Endothelial cell (in vitro differentiated cells): ENCODE results near the gene YJEFN3. TPM values are rescaled to one million over a fixed set of nuclear protein-coding genes. Genes with fewer than 3 reads are reported as not detected.
A peak's percentile ranks its signal among the peaks of the same experiment; 100 is the strongest.

Experiments used
- DNase-seq: peaks from one replicate; pipeline ENCODE4 v3.0.0; 2021; ENCODE audit warnings: low spot score
- H3K27ac Mint-ChIP-seq: one replicate; pipeline ENCODE4 v1.8.0; 2021; ENCODE audit warnings: mixed read lengths, inconsistent platforms; ENCODE audit not compliant: unreplicated experiment
- H3K27me3 Mint-ChIP-seq: one replicate; pipeline ENCODE4 v1.8.0; 2021; ENCODE audit warnings: mild to moderate bottlenecking, moderate library complexity, mixed read lengths, inconsistent platforms; ENCODE audit not compliant: unreplicated experiment
- H3K36me3 Mint-ChIP-seq: one replicate; pipeline ENCODE4 v1.8.0; 2021; ENCODE audit warnings: mild to moderate bottlenecking, low read depth, mixed read lengths, inconsistent platforms; ENCODE audit not compliant: unreplicated experiment
- H3K4me1 Mint-ChIP-seq: one replicate; pipeline ENCODE4 v1.8.0; 2021; ENCODE audit warnings: mild to moderate bottlenecking, mixed read lengths, inconsistent platforms; ENCODE audit not compliant: unreplicated experiment
- H3K4me3 Mint-ChIP-seq: one replicate; pipeline ENCODE4 v1.8.0; 2021; ENCODE audit warnings: mild to moderate bottlenecking, mixed read lengths, inconsistent platforms; ENCODE audit not compliant: unreplicated experiment
- H3K9me3 Mint-ChIP-seq: one replicate; pipeline ENCODE4 v1.8.0; 2021; ENCODE audit warnings: mixed read lengths, inconsistent platforms; ENCODE audit not compliant: unreplicated experiment
- total RNA-seq: library from RNA; stranded (reverse); fragmentation: NEBNext Ultra II Directional; extraction: Animal tissue kit (Norgen Biotek cat#: 25700); gene quantifications from one replicate; pipeline ENCODE4 v1.2.1, GENCODE V29; 2021; ENCODE audit not compliant: unreplicated experiment
- TF ChIP-seq, protein P1 (sequence below): fragments of 200-600 bp; sonication (generic); IDR thresholded peaks from one replicate; pipeline ENCODE4 v1.5.0; 2021; ENCODE audit warnings: antibody characterized with exemption; ENCODE audit not compliant: unreplicated experiment

The YJEFN3 gene
- total RNA-seq, 1 donor from 2014 or later, result 5.2 TPM

DNA sequence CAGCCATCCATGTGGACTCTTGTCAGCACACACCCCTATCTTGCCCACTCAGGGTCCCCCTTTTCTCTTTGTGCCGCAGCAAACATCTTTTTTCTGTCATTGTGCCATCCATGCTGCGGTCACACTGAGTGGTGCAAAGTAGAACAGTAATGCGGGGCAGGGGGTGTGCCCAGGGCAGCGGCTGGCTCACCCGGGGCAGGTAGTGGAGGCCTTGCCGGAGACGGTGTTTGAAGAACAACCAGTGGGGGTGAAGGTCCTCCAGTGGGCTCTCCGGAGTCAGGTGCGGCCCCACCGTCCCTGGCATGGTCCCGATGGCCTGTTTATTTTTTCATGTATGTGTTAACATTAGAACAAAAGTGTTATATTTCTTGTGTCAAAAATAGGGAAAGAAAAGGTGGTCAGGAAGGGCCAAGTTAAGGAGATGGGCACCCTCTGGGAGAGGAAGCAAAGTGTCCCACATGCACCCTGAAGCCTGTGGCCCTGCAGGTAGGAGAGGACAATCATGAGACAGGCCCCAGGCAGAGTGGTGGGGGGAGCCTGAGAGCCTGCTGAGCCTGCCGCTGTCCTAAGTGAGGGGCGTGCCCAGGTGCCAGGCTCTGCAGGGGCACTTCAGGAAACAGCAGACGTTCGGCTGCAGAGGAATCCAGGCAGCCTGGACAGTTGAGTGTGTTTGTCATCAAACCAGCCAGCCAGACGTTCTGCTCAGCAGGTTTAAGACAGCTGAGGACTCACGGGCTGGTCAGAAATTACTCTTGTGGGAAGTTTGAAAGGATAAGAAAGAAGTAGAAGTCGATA lies 25.7 kb upstream of the YJEFN3 start:
- peak overlapping the region; percentile 44 for H3K27ac Mint-ChIP-seq
- no peaks in the 10 kb centered on the region for H3K9me3 Mint-ChIP-seq
- H3K36me3 Mint-ChIP-seq, result peaks cover 37% of the 10 kb centered on the region
- H3K4me3 Mint-ChIP-seq, result no peak overlapping the region
- H3K27me3 Mint-ChIP-seq, result peaks cover 20% of the 10 kb centered on the region
- no peaks in the 10 kb centered on the region for H3K4me1 Mint-ChIP-seq
- DNase-seq, result no peak
- TF ChIP-seq, protein P1, sequence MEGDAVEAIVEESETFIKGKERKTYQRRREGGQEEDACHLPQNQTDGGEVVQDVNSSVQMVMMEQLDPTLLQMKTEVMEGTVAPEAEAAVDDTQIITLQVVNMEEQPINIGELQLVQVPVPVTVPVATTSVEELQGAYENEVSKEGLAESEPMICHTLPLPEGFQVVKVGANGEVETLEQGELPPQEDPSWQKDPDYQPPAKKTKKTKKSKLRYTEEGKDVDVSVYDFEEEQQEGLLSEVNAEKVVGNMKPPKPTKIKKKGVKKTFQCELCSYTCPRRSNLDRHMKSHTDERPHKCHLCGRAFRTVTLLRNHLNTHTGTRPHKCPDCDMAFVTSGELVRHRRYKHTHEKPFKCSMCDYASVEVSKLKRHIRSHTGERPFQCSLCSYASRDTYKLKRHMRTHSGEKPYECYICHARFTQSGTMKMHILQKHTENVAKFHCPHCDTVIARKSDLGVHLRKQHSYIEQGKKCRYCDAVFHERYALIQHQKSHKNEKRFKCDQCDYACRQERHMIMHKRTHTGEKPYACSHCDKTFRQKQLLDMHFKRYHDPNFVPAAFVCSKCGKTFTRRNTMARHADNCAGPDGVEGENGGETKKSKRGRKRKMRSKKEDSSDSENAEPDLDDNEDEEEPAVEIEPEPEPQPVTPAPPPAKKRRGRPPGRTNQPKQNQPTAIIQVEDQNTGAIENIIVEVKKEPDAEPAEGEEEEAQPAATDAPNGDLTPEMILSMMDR, result no peak

DNA sequence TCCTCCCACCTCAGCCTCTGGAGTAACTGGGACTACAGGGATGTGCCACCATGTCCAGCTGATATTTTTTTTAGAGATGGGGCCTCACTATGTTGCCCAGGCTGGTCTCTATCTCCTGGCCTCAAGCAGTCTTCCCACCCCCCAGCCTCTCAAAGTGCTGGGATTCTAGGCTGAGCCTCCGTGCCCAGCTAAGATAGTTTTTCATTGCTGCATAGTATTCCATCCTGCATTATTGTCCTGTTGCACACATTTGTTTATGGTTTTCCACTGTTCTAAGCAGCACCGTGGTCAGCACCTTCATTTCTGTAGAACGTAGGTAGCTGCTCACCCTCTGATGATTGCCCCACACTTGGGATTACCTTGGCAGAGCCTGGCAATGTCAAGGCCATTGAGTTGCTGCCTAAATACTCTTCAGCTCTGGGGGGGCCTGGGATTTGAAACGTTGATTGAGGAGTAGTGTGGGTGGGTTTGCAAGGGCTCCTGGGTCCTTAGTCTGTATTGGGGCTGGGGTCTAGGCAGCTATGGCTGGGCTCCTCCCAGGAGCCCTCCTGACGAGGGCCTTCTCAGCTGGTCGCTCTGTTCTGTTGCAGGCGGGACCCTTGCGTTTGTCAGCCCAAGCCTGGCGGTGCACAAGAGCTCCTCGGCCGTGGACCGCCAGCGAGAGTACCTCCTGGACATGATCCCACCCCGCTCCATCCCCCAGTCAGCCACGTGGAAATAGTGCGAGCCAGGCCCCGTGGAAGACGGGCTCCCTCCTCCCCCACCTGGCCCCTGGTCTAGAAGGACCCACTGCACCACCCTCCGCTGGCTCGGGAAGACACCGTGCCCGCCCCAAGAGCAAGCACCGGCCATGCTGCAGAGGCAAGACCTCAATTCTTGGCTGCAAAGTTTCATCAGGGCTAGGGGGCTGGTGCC lies 23.7 kb upstream of the YJEFN3 start:
- no peak for DNase-seq
- H3K36me3 Mint-ChIP-seq, result peaks cover 37% of the 10 kb centered on the region
- no peaks in the 10 kb centered on the region for H3K4me1 Mint-ChIP-seq
- H3K9me3 Mint-ChIP-seq, result no peaks in the 10 kb centered on the region
- peaks cover 18% of the 10 kb centered on the region for H3K27me3 Mint-ChIP-seq
- H3K4me3 Mint-ChIP-seq, result peak overlapping the region; percentile 15
- TF ChIP-seq, protein P1, result no peak
- H3K27ac Mint-ChIP-seq, result no peak overlapping the region

DNA sequence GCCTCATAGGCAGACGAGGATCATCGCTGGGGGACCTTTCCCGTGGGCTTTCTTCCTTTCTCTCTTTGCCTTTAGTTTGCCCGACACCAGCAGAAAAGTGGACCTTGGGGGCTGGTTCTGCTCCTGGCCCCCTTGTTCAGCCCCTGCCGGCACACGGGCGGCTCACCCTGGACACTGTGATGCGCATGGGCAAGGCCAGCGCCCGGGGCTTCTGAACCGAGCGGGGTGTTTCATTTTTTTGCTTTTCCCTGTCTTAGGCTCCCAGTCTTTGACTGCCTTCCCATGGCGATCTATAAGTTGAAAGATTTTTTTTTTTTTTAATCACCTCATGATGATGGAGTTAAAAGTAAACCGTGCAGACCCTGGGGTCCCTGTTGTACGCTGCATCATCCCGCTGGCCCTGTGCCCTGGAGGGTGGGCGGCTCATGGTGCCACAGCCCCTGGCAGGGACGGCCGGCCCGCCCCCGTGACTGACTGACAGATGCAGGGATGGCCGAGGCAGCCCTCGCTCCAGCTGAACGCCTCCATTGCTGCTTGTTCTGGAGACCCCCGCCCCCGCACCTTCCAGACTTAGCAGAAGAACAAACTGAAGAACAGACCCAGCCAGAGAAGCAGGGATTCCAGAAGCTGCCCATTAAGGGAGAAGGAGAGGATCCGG lies 22.9 kb upstream of the YJEFN3 start:
- Mint-ChIP-seq H3K4me3 (no peak overlapping the region), H3K27ac (no peak overlapping the region), H3K27me3 (peaks cover 17% of the 10 kb centered on the region), H3K9me3 (no peaks in the 10 kb centered on the region), H3K36me3 (peaks cover 37% of the 10 kb centered on the region), H3K4me1 (no peaks in the 10 kb centered on the region)
- no peak for DNase-seq
- TF ChIP-seq, protein P1, result no peak

DNA sequence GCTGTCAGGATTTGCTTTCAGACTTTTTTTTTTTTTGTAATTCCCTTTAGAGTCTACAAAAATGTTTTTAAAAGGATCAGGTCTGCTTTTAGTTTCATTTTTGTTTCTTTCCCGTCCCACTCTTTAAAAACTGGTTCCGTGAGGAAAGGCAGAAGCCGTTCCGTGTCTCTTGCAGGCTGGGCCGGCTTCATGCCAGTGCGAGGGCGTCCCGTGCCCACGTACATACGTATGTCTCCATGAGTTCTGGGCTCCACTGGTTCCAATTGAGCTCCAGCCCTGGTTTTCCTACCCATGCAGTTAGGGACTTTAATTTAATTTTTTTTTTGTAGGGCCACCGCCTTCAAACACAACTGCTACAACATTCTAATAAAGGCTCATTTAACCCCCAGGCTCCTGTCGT lies 22.1 kb upstream of the YJEFN3 start:
- no peak for DNase-seq
- Mint-ChIP-seq H3K4me3 (peak overlapping the region; percentile 78), H3K27ac (peak overlapping the region; percentile 30), H3K27me3 (peaks cover 13% of the 10 kb centered on the region), H3K36me3 (peaks cover 34% of the 10 kb centered on the region), H3K9me3 (no peaks in the 10 kb centered on the region), H3K4me1 (no peaks in the 10 kb centered on the region)
- TF ChIP-seq, protein P1, result no peak
